ENCODE data around the gene PRKCZ.
"Not testable (repeated sequence)": the region's sequence is repeated elsewhere in the genome, so short reads cannot be mapped to it uniquely, and the experiment has no call there.

PRKCZ gene

DNA sequence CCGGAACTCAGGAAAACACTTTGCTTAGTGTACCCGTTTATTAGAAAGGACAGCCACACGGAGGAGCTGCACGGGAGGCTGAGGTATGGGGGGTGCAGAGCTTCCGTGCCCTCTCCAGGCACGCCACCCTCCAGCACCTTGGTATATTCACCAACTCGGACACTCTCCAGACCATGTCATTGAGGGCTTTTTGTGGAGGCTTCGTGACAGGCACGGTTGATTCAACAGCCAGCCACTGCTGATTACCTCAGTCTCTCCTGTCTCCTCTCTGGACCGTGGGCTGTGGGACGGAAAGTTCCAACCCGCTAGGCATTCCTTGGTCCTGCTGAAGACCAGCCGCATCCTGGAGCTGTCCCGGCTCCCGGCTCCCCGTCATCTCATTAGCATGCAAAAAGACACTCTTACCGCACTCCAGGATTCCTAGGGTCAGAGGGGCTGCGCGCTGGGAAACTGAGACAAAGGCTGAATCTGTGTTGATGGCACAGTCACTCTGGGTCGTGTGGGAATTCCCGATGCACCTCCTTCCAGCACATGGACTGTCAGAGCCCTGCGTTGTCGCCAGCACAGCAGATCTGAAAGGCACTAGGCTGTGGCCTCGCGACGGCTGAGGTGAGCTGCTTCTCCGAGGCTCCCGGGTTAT is 65.6 kb downstream of the PRKCZ start:
- H3K27ac ChIP-seq = no peak overlapping the region
- TF ChIP-seq, protein P1, sequence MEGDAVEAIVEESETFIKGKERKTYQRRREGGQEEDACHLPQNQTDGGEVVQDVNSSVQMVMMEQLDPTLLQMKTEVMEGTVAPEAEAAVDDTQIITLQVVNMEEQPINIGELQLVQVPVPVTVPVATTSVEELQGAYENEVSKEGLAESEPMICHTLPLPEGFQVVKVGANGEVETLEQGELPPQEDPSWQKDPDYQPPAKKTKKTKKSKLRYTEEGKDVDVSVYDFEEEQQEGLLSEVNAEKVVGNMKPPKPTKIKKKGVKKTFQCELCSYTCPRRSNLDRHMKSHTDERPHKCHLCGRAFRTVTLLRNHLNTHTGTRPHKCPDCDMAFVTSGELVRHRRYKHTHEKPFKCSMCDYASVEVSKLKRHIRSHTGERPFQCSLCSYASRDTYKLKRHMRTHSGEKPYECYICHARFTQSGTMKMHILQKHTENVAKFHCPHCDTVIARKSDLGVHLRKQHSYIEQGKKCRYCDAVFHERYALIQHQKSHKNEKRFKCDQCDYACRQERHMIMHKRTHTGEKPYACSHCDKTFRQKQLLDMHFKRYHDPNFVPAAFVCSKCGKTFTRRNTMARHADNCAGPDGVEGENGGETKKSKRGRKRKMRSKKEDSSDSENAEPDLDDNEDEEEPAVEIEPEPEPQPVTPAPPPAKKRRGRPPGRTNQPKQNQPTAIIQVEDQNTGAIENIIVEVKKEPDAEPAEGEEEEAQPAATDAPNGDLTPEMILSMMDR (IDR thresholded peaks at IDR 0.05) = no peak

DNA sequence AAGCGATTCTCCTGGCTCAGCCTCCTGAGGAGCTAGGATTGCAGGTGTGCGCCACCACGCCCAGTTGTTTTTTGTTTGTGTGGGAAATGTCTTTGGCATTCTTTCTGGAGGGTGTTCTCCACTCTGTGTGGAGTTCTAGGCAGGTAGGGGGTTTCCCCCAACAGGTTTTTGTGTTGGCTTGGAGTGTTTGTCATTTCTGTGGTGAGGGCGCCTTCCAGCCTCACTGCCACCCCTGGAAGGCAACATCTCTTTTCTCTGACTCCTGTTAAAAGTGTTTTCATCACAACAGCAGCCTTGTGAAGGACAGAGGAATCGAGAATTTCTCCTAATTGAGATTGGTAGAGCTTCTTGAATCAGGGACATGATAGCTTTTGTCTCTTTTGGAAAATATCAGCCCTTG is 69.7 kb downstream of the PRKCZ start:
- Histone ChIP-seq H3K36me3 (no peaks in the 10 kb centered on the region), H3K27ac (no peak overlapping the region), H3K4me3 (no peak overlapping the region), H3K4me1 (no peaks in the 10 kb centered on the region), H3K9me3 (peaks cover 0 to 12% (median 7%) of the 10 kb centered on the region in 3 donors), H3K27me3 (peaks cover 0 to 15% of the 10 kb centered on the region in 2 donors)
- TF ChIP-seq, protein P1 (IDR thresholded peaks at IDR 0.05) = no peak
- intact Hi-C loops (cut with DNase I; ENCODE audit: low total_unique reads) = no loop called here
- no peak for DNase-seq

More for the DNA sequence above, 65.6 kb downstream of the PRKCZ start:
- Histone ChIP-seq H3K4me1 (no peaks in the 10 kb centered on the region), H3K4me3 (no peak overlapping the region), H3K36me3 (no peaks in the 10 kb centered on the region), H3K27me3 (peaks cover 0 to 43% of the 10 kb centered on the region in 2 donors), H3K9me3 (peaks cover 0 to 12% (median 7%) of the 10 kb centered on the region in 3 donors)
- intact Hi-C loops (cut with DNase I; ENCODE audit: low total_unique reads) = no loop called here
- DNase-seq = no peak

DNA sequence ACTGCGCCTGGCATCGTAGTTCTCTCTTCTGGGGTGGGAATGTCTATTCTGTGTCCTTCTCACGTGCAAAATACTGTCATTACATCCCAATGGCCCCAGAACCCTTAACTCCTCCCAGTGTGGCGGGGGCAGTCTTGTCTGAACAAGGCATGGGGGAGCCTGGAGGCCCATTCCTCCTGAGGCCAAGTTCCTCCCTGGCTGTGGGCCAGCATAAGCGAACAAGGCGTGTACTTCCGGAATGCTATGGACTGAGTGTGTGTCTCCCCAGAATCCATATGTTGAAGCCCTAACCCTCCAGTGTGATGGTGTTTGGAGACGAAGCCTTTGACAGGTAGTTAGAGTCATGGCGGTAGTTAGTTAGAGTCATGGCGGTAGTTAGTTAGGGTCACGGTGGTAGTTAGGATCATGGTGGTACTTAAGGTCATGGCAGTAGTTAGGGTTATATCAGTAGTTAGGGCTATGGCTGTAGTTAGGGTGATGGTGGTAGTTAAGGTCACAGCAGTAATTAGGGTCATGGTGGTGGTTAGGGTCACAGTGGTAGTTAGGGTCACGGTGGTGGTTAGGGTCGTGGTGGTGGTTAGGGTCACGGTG is 71.0 kb downstream of the PRKCZ start:
- TF ChIP-seq, protein P1 (IDR thresholded peaks at IDR 0.05) = no peak
- Histone ChIP-seq H3K4me3 (no peak overlapping the region), H3K4me1 (peaks cover 0 to 5% (median 0%) of the 10 kb centered on the region in 4 donors), H3K36me3 (no peaks in the 10 kb centered on the region), H3K27ac (no peak overlapping the region), H3K9me3 (peaks cover 0 to 12% (median 7%) of the 10 kb centered on the region in 3 donors), H3K27me3 (peaks cover 0 to 7% of the 10 kb centered on the region in 2 donors)
- intact Hi-C loops (cut with DNase I; ENCODE audit: low total_unique reads) = no loop called here
- no peak for DNase-seq

DNA sequence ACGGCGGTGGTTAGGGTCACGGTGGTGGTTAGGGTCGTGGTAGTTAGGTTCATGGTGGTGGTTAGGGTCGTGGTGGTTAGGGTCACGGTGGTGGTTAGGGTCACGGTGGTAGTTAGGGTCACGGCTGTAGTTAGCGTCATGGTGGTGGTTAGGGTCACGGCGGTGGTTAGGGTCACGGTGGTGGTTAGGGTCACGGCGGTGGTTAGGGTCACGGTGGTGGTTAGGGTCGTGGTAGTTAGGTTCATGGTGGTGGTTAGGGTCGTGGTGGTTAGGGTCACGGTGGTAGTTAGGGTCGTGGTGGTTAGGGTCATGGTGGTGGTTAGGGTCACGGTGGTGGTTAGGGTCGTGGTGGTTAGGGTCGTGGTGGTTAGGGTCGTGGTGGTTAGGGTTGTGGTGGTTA is 71.6 kb downstream of the PRKCZ start:
- Histone ChIP-seq H3K9me3 (peaks cover 0 to 12% (median 7%) of the 10 kb centered on the region in 3 donors), H3K27me3 (peaks cover 0 to 11% of the 10 kb centered on the region in 2 donors)
- H3K27ac ChIP-seq; H3K4me3 ChIP-seq; H3K4me1 ChIP-seq; intact Hi-C loops (cut with DNase I; ENCODE audit: low total_unique reads); H3K36me3 ChIP-seq; DNase-seq: not testable (repeated sequence)

DNA sequence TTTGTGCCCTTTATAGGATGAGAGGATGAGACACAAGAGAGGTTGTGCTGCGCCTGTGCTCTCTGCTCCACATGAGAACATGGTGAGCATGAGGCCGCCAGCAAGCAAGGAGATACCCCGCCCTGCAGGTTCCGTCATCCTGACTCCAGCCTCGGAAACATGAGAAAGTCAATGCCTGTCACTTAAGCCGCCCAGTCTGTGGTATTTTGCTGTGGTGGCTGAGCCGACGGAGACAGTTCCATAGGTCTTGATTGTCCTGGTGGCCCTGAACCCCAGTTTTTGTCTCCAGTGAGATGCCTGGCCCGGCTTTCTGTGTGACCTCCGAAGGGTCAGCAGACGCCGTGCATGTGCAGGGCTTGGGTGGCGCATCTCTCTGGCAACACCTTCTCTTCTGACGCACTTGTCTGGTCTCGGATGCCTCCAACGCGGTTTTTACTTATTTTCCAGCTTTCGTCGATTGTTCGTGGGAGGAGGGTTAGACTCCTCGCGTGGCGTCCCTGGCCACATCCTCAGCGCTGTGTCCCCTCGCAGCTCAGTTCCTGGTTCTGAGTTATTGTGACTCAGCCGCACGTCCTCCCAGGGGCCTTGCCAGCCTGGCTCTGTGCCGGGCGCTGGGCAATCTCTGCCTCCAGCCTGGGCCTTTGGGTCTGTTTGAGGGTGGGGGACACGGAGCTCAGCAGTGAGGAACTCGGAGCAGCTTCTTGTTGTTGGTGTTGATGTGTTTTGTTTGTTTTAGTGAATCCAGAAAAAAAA is 74.4 kb downstream of the PRKCZ start:
- DNase-seq = no peak
- Histone ChIP-seq H3K9me3 (peaks cover 0 to 3% (median 0%) of the 10 kb centered on the region in 3 donors), H3K27me3 (peaks cover 0 to 40% of the 10 kb centered on the region in 2 donors), H3K27ac (peak overlapping the region in 1 of 2 donors; percentile 51), H3K36me3 (no peaks in the 10 kb centered on the region), H3K4me3 (no peak overlapping the region), H3K4me1 (peaks cover 0 to 5% (median 2%) of the 10 kb centered on the region in 4 donors)
- intact Hi-C loops (cut with DNase I; ENCODE audit: low total_unique reads) = no loop called here
- TF ChIP-seq, protein P1 (IDR thresholded peaks at IDR 0.05) = no peak
